RWPE1 (cell line): ENCODE measurements around the gene DCDC2B.

ENCODE experiments used
- CTCF ChIA-PET: fragments of 350-600 bp; sonication (Branson Sonifier 250); formaldehyde crosslinking; extraction: SDS; loops from one replicate; lab custom pipeline; 2021; lab: Yijun Ruan, JAX
- POLR2A ChIA-PET: fragments of 400-600 bp; formaldehyde crosslinking; extraction: SDS; loops from one replicate; lab custom pipeline; 2020; ENCODE audit warnings: antibody characterized with exemption; ENCODE audit not compliant: low non-redundant PET; lab: Yijun Ruan, JAX
- DNase-seq: peaks from one replicate; pipeline ENCODE4 v3.0.0; 2012; ENCODE audit warnings: low spot score
- H3K27ac ChIP-seq: fragments of 450-650 bp; 2 replicates; pipeline ENCODE4 v1.5.1; 2017
- TF ChIP-seq, protein P1 (sequence below): fragments of 450-650 bp; conservative IDR thresholded peaks from 2 replicates; pipeline ENCODE4 v1.5.1; 2017; ENCODE audit warnings: low read depth, mild to moderate bottlenecking

The DCDC2B gene

DNA sequence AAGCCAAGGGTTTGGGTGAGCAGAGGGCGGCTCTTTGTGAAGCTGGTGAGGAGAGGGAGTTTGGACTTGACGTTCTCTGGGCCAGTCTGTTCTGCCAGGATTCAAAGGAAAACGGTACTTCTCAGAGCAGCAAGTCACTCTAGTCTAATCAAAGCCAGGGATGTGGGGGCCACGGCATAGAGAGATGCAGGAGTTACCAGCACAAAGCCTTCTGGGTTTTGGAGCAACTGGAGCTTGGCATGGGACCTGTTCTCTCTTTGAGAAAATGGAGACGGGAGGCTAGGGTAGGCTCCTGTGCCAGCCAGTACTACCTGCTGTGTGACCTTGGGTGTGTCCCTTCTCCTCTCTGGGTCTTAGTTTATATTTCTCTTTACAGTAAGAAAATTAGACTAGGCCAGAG lies 27.3 kb upstream of the DCDC2B start:
- TF ChIP-seq, protein P1, sequence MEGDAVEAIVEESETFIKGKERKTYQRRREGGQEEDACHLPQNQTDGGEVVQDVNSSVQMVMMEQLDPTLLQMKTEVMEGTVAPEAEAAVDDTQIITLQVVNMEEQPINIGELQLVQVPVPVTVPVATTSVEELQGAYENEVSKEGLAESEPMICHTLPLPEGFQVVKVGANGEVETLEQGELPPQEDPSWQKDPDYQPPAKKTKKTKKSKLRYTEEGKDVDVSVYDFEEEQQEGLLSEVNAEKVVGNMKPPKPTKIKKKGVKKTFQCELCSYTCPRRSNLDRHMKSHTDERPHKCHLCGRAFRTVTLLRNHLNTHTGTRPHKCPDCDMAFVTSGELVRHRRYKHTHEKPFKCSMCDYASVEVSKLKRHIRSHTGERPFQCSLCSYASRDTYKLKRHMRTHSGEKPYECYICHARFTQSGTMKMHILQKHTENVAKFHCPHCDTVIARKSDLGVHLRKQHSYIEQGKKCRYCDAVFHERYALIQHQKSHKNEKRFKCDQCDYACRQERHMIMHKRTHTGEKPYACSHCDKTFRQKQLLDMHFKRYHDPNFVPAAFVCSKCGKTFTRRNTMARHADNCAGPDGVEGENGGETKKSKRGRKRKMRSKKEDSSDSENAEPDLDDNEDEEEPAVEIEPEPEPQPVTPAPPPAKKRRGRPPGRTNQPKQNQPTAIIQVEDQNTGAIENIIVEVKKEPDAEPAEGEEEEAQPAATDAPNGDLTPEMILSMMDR = no peak
- ChIA-PET POLR2A (no interaction called here), CTCF (no interaction called here)
- H3K27ac ChIP-seq = peak overlapping the region; percentile 98
- DNase-seq = no peak

DNA sequence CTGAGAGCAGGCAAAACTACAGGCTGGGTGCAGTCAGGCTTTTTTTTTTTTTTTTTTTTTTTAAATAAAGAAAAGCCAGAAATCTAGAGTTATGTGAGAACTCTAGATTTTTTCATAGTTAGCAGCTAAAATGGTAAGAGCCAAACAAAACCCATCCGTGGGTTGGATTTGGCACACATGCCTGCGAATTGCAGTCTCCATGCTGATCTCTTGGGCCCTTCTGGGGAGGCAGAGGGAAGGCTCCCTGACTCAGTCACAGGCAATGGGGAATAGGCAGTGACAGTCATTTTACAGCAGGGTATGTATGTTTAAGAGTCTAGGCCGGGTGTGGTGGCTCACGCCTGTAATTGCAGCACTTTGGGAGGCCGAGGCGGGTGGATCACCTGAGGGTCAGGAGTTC lies 26.8 kb upstream of the DCDC2B start:
- TF ChIP-seq, protein P1 = no peak
- CTCF ChIA-PET = no interaction called here
- peak overlapping the region; percentile 98 for H3K27ac ChIP-seq
- POLR2A ChIA-PET = no interaction called here
- DNase-seq = no peak

DNA sequence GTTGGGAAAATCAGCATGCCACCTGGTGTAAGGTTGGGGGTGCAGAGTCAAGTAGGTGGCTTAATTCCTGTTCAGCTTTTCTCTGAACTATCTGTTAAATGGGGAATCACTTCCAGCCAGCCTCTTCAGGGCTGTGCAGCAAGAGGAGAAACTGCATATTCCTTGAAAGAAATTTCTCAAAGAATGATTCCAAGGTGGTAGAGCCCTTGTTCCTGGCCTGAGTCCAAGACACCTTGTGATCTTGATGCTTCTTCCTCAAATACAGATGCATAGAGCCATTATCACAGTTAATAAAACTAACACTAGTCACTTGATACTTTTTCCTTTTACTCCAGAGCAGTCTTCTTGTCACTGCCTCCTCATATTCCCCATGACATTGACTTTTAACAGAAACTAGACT lies 24.2 kb upstream of the DCDC2B start:
- no peak overlapping the region for H3K27ac ChIP-seq
- TF ChIP-seq, protein P1 = no peak
- POLR2A ChIA-PET = no interaction called here
- no peak for DNase-seq
- CTCF ChIA-PET = no interaction called here

DNA sequence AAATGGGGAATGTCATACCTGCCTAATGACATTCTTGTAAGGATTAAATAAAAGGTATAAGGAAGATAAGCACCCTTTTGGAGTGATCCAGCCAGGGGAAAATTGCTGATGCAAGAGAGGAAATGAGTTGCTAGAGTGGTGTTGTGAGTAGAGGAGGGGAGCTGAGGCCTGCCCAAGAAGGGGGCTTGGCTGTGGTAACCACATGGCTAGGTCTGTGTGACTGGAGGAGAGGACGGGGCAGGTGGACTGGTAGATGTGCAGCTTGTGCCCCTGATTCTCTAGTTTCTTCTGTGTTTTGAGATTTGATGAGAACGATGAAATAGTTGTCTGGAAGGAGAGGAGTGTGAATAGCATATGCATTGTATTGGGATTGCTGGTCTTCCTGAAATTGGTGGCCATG lies 22.8 kb upstream of the DCDC2B start:
- peak overlapping the region; percentile 39 for H3K27ac ChIP-seq
- no peak for DNase-seq
- ChIA-PET CTCF (interaction anchor here (0.7 kb wide), 1 partner anchor 403 kb away, joined by 3 read pairs; no protein-coding TSS in a partner anchor), POLR2A (interaction anchor here (0.7 kb wide), 1 partner anchor 397 kb away, joined by 3 read pairs; no protein-coding TSS in a partner anchor)
- TF ChIP-seq, protein P1 = no peak

DNA sequence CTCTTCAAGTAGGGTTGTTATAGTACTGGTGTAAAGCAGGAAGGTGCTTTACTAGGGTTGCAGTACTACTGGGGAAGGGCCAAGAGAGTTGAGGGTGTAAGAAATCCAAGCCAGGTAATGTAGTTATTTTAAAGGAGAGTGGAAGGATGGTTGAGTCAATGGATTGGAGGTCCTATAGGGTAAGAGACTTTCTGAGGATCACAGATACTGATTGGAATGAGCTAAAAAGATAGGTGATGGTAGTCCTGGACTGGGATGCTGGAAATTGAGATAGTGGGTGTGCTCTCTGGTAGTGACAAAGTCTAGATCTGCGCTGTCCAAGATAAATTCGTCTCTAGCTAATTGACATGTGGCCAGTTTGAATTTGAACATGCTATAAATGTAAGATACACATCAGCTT lies 22.4 kb upstream of the DCDC2B start:
- ChIA-PET CTCF (no interaction called here), POLR2A (interaction anchor here (0.6 to 0.7 kb wide), 2 partner anchors 125 to 398 kb away, joined by 3 read pairs; no protein-coding TSS in a partner anchor)
- no peak overlapping the region for H3K27ac ChIP-seq
- TF ChIP-seq, protein P1 = no peak
- DNase-seq = no peak

DNA sequence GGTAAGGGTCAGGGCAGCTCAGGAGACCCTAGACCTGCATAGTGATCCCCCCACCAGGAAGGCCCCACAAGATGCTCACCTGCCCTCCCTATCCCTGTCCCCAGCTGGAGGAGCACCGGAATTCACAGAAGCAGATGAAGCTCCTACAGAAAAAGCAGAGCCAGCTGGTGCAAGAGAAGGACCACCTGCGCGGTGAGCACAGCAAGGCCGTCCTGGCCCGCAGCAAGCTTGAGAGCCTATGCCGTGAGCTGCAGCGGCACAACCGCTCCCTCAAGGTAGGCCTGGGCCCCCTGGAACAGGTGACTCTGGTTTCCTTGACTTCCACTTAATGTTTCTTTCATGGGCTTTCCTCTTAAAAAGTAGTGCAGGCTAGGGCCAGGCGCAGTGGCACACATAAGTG lies 21.0 kb upstream of the DCDC2B start:
- H3K27ac ChIP-seq = 0 out of 2 replicates have a peak overlapping the region, but pooled peaks have one; percentile 3
- POLR2A ChIA-PET = no interaction called here
- TF ChIP-seq, protein P1 = no peak

More for the DNA sequence above, 21.0 kb upstream of the DCDC2B start:
- no peak for DNase-seq
- CTCF ChIA-PET = no interaction called here
